SK-N-SH (cell line): ENCODE data around the gene EIF4G2. TPM values are rescaled to one million over a fixed set of nuclear protein-coding genes. Genes with fewer than 3 reads are reported as not detected.
"Not testable (repeated sequence)": the region's sequence is repeated elsewhere in the genome, so short reads cannot be mapped to it uniquely, and the experiment has no call there.

Experiments
- CTCF ChIA-PET: fragments of 300-600, 350-600 bp; formaldehyde crosslinking; extraction: SDS; loops from one replicate; lab custom pipeline; 2021; lab: Yijun Ruan, JAX
- POLR2A ChIA-PET: fragments of 350-600 bp; sonication (Branson Sonifier 250); formaldehyde crosslinking; extraction: SDS; loops from one replicate; lab custom pipeline; 2020; ENCODE audit warnings: antibody characterized with exemption, inconsistent platforms; lab: Yijun Ruan, JAX
- DNase-seq: peaks from one replicate; pipeline ENCODE4 v3.0.0; 2012
- H2AFZ ChIP-seq: fragments of 200-600 bp; sonication (generic); 2 replicates; pipeline ENCODE4 v1.8.1; 2016; ENCODE audit warnings: antibody characterized with exemption, mild to moderate bottlenecking, low read depth
- H3F3A ChIP-seq: fragments of 200-600 bp; sonication (generic); replicated peaks from 2 replicates; pipeline ENCODE3; 2016; ENCODE audit warnings: antibody characterized with exemption, mild to moderate bottlenecking; ENCODE audit not compliant: insufficient read depth
- H3K27ac ChIP-seq, 2 experiments: fragments of 200-500 bp in 1 of 2; fragments of 200-600 bp in 1 of 2; sonication (Bioruptor generic) in 1 of 2; sonication (generic), shearing (Covaris generic) in 1 of 2; 2 replicates each; pipeline versions ENCODE4 v1.5.1 to v1.6.1; 2014 to 2016; ENCODE audit warnings: low read depth in 2 of 2, inconsistent platforms in 1 of 2, low read length in 1 of 2, mild to moderate bottlenecking in 1 of 2, mixed read lengths in 1 of 2
- H3K27me3 ChIP-seq: fragments of 200-600 bp; sonication (generic), shearing (Covaris generic); 2 replicates; pipeline ENCODE4 v1.6.1; 2016; ENCODE audit warnings: mixed run types; ENCODE audit not compliant: insufficient read depth
- H3K36me3 ChIP-seq, 2 experiments: fragments of 200-500 bp in 1 of 2; fragments of 200-600 bp in 1 of 2; sonication (Bioruptor generic) in 1 of 2; sonication (generic) in 1 of 2; replicated peaks in 1 of 2; 2 replicates each; pipeline versions ENCODE3 to v1.5.1; 2014 to 2016; ENCODE audit warnings: low read length in 1 of 2, mild to moderate bottlenecking in 1 of 2; ENCODE audit not compliant: insufficient read depth in 2 of 2, control insufficient read depth in 1 of 2
- H3K4me1 ChIP-seq, 2 experiments: fragments of 200-500 bp in 1 of 2; fragments of 200-600 bp in 1 of 2; sonication (Bioruptor generic) in 1 of 2; sonication (generic), shearing (Covaris generic) in 1 of 2; 2 replicates each; pipeline versions ENCODE4 v1.5.1 to v1.6.1; 2014 to 2016; ENCODE audit warnings: low read depth in 1 of 2, low read length in 1 of 2, mixed run types in 1 of 2; ENCODE audit not compliant: insufficient read depth in 2 of 2, control insufficient read depth in 1 of 2
- H3K4me2 ChIP-seq: fragments of 200-600 bp; sonication (generic), shearing (Covaris generic); 2 replicates; pipeline ENCODE4 v1.6.1; 2017; ENCODE audit warnings: mixed run types
- H3K4me3 ChIP-seq, 2 experiments: fragments of 200-500 bp in 1 of 2; fragments of 200-600 bp in 1 of 2; sonication (Bioruptor generic) in 1 of 2; sonication (generic), shearing (Covaris generic) in 1 of 2; 2 replicates each; pipeline versions ENCODE4 v1.5.1 to v1.8.1; 2014 to 2016; ENCODE audit warnings: low read depth in 2 of 2, inconsistent platforms in 1 of 2, low read length in 1 of 2, mild to moderate bottlenecking in 1 of 2, mixed read lengths in 1 of 2, moderate library complexity in 1 of 2
- H3K79me2 ChIP-seq: fragments of 200-600 bp; sonication (generic); 2 replicates; pipeline ENCODE4 v1.8.1; 2017; ENCODE audit warnings: mild to moderate bottlenecking; ENCODE audit not compliant: insufficient read depth
- H3K9ac ChIP-seq: fragments of 200-600 bp; sonication (generic); 2 replicates; pipeline ENCODE4 v1.6.1; 2017; ENCODE audit warnings: mixed run types
- H3K9me2 ChIP-seq: fragments of 200-600 bp; sonication (generic); 2 replicates; pipeline ENCODE4 v1.6.1; 2017; ENCODE audit warnings: mixed run types
- H3K9me3 ChIP-seq: fragments of 200-600 bp; sonication (generic); 2 replicates; pipeline ENCODE4 v1.6.1; 2017; ENCODE audit warnings: mixed run types, mild to moderate bottlenecking, moderate library complexity
- H4K20me1 ChIP-seq: fragments of 200-600 bp; sonication (generic); 2 replicates; pipeline ENCODE4 v1.6.1; 2017; ENCODE audit warnings: mild to moderate bottlenecking, mixed run types; ENCODE audit not compliant: insufficient read depth
- ELF1 ChIP-seq: IDR thresholded peaks from 2 replicates; pipeline ENCODE4 v1.4.0; 2012
- EP300 ChIP-seq, 2 experiments: IDR thresholded peaks; 2 replicates each; pipeline versions ENCODE4 v1.4.0 to v1.6.1; 2012; ENCODE audit warnings: borderline replicate concordance in 1 of 2, low read depth in 1 of 2, low read length in 1 of 2
- GATA2 ChIP-seq: sonication (generic); formaldehyde crosslinking; IDR thresholded peaks from 2 replicates; pipeline ENCODE4 v1.5.0; 2020; ENCODE audit warnings: mild to moderate bottlenecking, missing genetic modification reagents
- JUND ChIP-seq: IDR thresholded peaks from 2 replicates; pipeline ENCODE4 v1.4.0; 2012
- NRF1 ChIP-seq: IDR thresholded peaks from 2 replicates; pipeline ENCODE4 v1.6.1; 2012; ENCODE audit warnings: low read depth, mild to moderate bottlenecking, low read length
- RXRA ChIP-seq: IDR thresholded peaks from 2 replicates; pipeline ENCODE4 v1.4.0; 2012; ENCODE audit warnings: low read depth, mild to moderate bottlenecking, borderline replicate concordance
- SMC3 ChIP-seq: IDR thresholded peaks from 2 replicates; pipeline ENCODE4 v1.6.1; 2012; ENCODE audit warnings: low read depth, low read length, improper control_type of control experiment
- YY1 ChIP-seq: IDR thresholded peaks from 2 replicates; pipeline ENCODE4 v1.4.0; 2012; ENCODE audit warnings: low read depth, mild to moderate bottlenecking
- WGBS: methylation state at CpG from one replicate; pipeline ENCODE4 v1.1.6; 2017; ENCODE audit warnings: low lambda C conversion rate; 5-methylcytosine and 5-hydroxymethylcytosine counted together
- polyA plus RNA-seq, 3 experiments: library from polyadenylated mRNA; depleted of rRNA; stranded (reverse); fragments of >200 nt; gene quantifications; 2 replicates each; pipeline ENCODE4 v1.2.3, GENCODE V29; 2012
- TF ChIP-seq, protein P1 (sequence below): IDR thresholded peaks from 2 replicates; pipeline ENCODE4; 2012

EIF4G2 gene
- polyA plus RNA-seq, 1 of the 3 experiments (the other 2 are of a cell fraction) = 298 TPM

DNA sequence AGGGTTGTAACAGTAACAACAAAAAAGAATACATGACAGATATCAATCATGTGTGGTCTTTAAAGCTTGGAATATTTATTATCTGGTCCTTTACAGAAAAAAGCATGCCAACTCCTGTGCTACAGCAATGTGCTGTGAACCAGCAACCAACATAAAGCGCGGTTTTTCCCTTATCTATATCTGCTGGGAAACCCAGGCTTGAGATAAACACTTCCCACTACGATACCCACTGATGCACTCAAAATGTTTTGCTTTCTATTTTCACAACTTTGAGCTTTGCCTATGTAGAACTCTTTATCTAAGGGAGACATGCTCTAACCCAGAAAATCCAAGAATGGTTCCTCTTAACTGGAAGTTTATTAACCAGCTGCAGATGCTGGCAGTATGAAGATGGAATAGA is 30.2 kb upstream of the EIF4G2 start:
- POLR2A ChIA-PET = interaction anchor here (0.6 to 1.2 kb wide), 2 partner anchors 31 to 1104 kb away, joined by 3 read pairs; no protein-coding TSS in a partner anchor

DNA sequence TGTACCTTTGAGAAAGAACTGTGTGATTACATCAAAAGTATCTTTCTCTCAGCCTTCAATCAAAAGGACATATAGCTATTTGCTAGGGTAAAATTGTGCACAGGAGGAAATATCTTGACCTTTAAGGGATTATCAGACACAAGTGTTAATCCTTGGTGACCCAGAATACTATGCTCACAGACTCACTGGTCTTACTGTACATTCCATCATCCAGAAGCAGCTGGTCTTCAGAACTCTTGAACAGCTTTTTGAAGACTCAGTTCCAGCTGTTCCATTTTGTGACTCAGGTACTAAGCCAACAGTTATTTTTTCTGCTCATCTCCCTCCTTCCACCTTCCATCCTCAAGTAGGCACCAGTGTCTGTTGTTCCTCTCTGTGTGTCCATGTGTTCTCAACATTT is 29.4 kb upstream of the EIF4G2 start:
- CTCF ChIA-PET = interaction anchor here (1.3 to 1.7 kb wide), 4 partner anchors 16 to 96 kb away, joined by 3 to 8 read pairs (median 4); partner anchors contain the start of gene EIF4G2
- POLR2A ChIA-PET = no interaction called here

More for the DNA sequence above, 30.2 kb upstream of the EIF4G2 start:
- peak; percentile 17 for DNase-seq
- no peak overlapping the region for H2AFZ ChIP-seq
- no peaks in the 10 kb centered on the region for H4K20me1 ChIP-seq
- no peaks in the 10 kb centered on the region for H3K36me3 ChIP-seq
- H3K4me3 ChIP-seq = no peak overlapping the region
- CTCF ChIA-PET = interaction anchor here (0.6 to 1.7 kb wide), 5 partner anchors 30 to 95 kb away, joined by 3 to 8 read pairs (median 3); partner anchors contain the start of gene EIF4G2
- H3K9ac ChIP-seq = no peak overlapping the region
- no peaks in the 10 kb centered on the region for H3K9me3 ChIP-seq
- H3K27ac ChIP-seq = no peak overlapping the region
- no peaks in the 10 kb centered on the region for H3K79me2 ChIP-seq
- H3K4me2 ChIP-seq = no peak overlapping the region
- H3F3A ChIP-seq = peaks cover 4% of the 10 kb centered on the region
- TF ChIP-seq GATA2 (CRISPR knock-in tag) = peak; percentile 13; the same call in 1 of the 2 replicates
- no peak for TF ChIP-seq YY1
- no peak for TF ChIP-seq NRF1
- no peak for TF ChIP-seq SMC3
- TF ChIP-seq ELF1 = no peak
- no peak for TF ChIP-seq EP300 (IDR thresholded peaks at IDR 0.05; ENCODE audit: borderline replicate concordance in 1 of 2, low read depth in 1 of 2, low read length in 1 of 2)
- 44% methylated on average over 3 of the region's 3 CpGs for WGBS
- no peaks in the 10 kb centered on the region for H3K9me2 ChIP-seq
- H3K4me1 ChIP-seq = no peaks in the 10 kb centered on the region
- H3K27me3 ChIP-seq = no peaks in the 10 kb centered on the region

DNA sequence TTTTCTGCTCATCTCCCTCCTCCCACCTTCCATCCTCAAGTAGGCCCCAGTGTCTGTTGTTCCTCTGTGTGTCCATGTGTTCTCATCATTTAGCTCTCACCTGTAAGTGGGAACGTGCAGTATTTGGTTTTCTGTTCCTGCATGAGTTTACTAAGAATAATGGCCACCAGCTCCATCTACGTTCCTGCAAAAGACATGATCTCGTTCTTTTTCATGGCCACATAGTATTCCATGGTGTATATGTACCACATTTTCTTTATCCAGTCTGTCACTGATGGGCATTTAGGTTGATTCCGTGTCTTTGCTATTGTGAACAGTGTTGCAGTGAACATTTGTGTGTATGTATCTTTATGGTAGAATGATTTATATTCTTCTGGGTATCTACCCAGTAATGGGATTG is 28.2 kb upstream of the EIF4G2 start:
- H3K4me3 ChIP-seq, CTCF ChIA-PET, H4K20me1 ChIP-seq, H3K27ac ChIP-seq, H3K4me2 ChIP-seq, POLR2A ChIA-PET, H3K36me3 ChIP-seq, H3F3A ChIP-seq, H3K9ac ChIP-seq, H2AFZ ChIP-seq, H3K27me3 ChIP-seq, H3K79me2 ChIP-seq, H3K4me1 ChIP-seq, DNase-seq, H3K9me3 ChIP-seq, H3K9me2 ChIP-seq: not testable (repeated sequence)
- WGBS = 68% methylated on average over 4 of the region's 4 CpGs

More for the DNA sequence above, 29.4 kb upstream of the EIF4G2 start:
- TF ChIP-seq ELF1 = no peak
- TF ChIP-seq, protein P1, sequence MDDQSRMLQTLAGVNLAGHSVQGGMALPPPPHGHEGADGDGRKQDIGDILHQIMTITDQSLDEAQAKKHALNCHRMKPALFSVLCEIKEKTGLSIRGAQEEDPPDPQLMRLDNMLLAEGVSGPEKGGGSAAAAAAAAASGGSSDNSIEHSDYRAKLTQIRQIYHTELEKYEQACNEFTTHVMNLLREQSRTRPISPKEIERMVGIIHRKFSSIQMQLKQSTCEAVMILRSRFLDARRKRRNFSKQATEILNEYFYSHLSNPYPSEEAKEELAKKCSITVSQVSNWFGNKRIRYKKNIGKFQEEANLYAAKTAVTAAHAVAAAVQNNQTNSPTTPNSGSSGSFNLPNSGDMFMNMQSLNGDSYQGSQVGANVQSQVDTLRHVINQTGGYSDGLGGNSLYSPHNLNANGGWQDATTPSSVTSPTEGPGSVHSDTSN = no peak
- TF ChIP-seq JUND = no peak
- no peak for TF ChIP-seq RXRA
- Histone ChIP-seq H3K9me3 (no peaks in the 10 kb centered on the region), H3K4me3 (no peak overlapping the region), H3K27ac (no peak overlapping the region), H3K36me3 (no peaks in the 10 kb centered on the region), H2AFZ (no peak overlapping the region), H4K20me1 (no peaks in the 10 kb centered on the region), H3K79me2 (no peaks in the 10 kb centered on the region), H3K9me2 (no peaks in the 10 kb centered on the region), H3K4me1 (no peaks in the 10 kb centered on the region), H3F3A (no peaks in the 10 kb centered on the region), H3K4me2 (no peak overlapping the region), H3K27me3 (no peaks in the 10 kb centered on the region), H3K9ac (no peak overlapping the region)
- no peak for DNase-seq
